AG04450 (cell line): Measurements from ENCODE around the gene BABAM2. TPM values are rescaled to one million over a fixed set of nuclear protein-coding genes. Genes with fewer than 3 reads are reported as not detected.

Experiments used
- CTCF ChIA-PET: fragments of 300-600, 350-600 bp; formaldehyde crosslinking; extraction: SDS; loops from one replicate; lab custom pipeline; 2022; ENCODE audit warnings: antibody characterized with exemption, inconsistent platforms; lab: Charles Lee
- POLR2A ChIA-PET: fragments of 350-600 bp; formaldehyde crosslinking; extraction: SDS; loops from one replicate; lab custom pipeline; 2021; ENCODE audit warnings: antibody characterized with exemption, inconsistent platforms; lab: Yijun Ruan, JAX
- DNase-seq: peaks from one replicate; pipeline ENCODE4 v3.0.0-alpha.2; 2011; ENCODE audit warnings: low read depth, low spot score
- H3K27ac ChIP-seq: one replicate; pipeline ENCODE4 v1.5.1; 2012; ENCODE audit warnings: low read depth, low read length, control low read depth
- H3K27me3 ChIP-seq: one replicate; pipeline ENCODE4 v1.6.0; 2012; ENCODE audit warnings: low read length; ENCODE audit not compliant: control insufficient read depth, insufficient read depth
- H3K4me3 ChIP-seq: 2 replicates; pipeline ENCODE4 v1.5.1; 2011; ENCODE audit warnings: mild to moderate bottlenecking, low read depth, low read length, control low read depth
- H3K9me3 ChIP-seq: 2 replicates; pipeline ENCODE4 v1.5.1; 2012; ENCODE audit warnings: low read length; ENCODE audit not compliant: control insufficient read depth, insufficient read depth
- polyA plus RNA-seq: library from polyadenylated mRNA; depleted of rRNA; stranded (reverse); fragments of >200 nt; gene quantifications from 2 replicates; pipeline ENCODE4 v1.2.3, GENCODE V29; 2011
- TF ChIP-seq, protein P1 (sequence below): IDR thresholded peaks from 2 replicates; pipeline ENCODE4 v1.5.1; 2011; ENCODE audit warnings: low read depth, low read length, control low read depth, inconsistent platforms

The BABAM2 gene
- polyA plus RNA-seq, 1 experiment: 44.5 TPM

DNA sequence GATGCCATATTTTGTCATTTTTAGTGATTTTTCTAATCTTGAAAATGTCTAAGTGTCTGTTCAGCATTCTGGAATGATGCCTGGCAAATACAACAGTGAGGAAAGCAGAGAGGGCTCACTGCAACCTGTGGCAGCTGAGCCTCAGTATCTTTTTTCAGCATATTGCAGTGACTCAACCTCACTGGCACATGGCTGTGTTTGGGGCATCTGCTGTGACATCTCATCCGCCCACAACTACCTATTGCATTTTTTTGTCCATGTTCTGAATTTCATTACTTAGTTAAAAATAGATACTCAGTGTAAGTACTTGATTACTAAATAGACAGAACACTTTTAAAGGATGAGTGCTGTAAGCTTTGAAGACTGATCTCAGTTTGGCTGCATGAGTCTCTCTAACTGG lies 10.7 kb downstream of the BABAM2 start:
- Histone ChIP-seq H3K9me3 (no peaks in the 10 kb centered on the region), H3K27me3 (no peaks in the 10 kb centered on the region), H3K4me3 (no peak overlapping the region), H3K27ac (no peak overlapping the region)
- DNase-seq: no peak
- CTCF ChIA-PET: interaction anchor here (0.5 kb wide), 1 partner anchor 11 kb away, joined by 4 read pairs; the partner anchor contains the start of genes BABAM2 and RBKS
- POLR2A ChIA-PET: no interaction called here
- TF ChIP-seq, protein P1, sequence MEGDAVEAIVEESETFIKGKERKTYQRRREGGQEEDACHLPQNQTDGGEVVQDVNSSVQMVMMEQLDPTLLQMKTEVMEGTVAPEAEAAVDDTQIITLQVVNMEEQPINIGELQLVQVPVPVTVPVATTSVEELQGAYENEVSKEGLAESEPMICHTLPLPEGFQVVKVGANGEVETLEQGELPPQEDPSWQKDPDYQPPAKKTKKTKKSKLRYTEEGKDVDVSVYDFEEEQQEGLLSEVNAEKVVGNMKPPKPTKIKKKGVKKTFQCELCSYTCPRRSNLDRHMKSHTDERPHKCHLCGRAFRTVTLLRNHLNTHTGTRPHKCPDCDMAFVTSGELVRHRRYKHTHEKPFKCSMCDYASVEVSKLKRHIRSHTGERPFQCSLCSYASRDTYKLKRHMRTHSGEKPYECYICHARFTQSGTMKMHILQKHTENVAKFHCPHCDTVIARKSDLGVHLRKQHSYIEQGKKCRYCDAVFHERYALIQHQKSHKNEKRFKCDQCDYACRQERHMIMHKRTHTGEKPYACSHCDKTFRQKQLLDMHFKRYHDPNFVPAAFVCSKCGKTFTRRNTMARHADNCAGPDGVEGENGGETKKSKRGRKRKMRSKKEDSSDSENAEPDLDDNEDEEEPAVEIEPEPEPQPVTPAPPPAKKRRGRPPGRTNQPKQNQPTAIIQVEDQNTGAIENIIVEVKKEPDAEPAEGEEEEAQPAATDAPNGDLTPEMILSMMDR: no peak

DNA sequence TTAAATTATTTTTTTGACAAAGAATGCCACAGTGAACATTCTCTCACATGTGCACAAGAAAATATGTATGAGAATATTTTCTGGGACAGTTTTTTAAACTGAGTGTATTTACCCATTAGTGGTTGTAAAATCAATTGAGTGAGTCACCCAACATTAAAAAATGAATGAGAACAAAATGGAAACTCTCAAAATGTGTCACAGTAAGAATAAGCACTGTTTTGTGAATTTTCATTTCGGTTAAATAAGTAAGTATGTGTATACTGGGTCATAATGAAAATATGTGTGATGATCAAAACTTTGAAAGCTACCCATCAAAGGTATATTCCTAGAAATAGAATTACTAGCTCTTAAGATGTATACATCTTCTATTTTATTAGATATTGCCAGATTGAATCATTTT lies 11.6 kb downstream of the BABAM2 start:
- POLR2A ChIA-PET: no interaction called here
- CTCF ChIA-PET: no interaction called here
- Histone ChIP-seq H3K27ac (no peak overlapping the region), H3K4me3 (no peak overlapping the region), H3K9me3 (no peaks in the 10 kb centered on the region), H3K27me3 (no peaks in the 10 kb centered on the region)
- no peak for DNase-seq
- TF ChIP-seq, protein P1: no peak

DNA sequence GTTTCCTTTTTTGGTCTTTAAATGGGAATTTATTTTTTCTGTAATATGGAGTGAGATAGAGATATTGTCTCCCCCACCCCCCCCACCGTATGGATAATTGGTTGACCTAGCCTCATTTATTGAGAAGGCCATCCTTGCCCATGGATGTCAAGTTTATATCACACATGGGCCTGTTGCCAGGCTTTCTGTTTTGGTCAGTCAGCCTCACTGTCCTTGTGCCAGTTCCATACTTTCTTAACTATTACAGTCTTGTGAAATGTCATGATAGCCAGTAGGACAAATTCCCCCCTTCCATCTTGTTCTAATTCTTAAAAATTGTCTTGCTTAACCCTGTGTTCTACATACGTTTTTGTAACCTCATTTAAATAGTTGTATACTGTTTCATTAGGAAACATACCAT lies 12.5 kb downstream of the BABAM2 start:
- CTCF ChIA-PET: no interaction called here
- no peak overlapping the region for H3K4me3 ChIP-seq
- no peak for DNase-seq
- TF ChIP-seq, protein P1: no peak
- no peaks in the 10 kb centered on the region for H3K9me3 ChIP-seq
- H3K27ac ChIP-seq: no peak overlapping the region
- no peaks in the 10 kb centered on the region for H3K27me3 ChIP-seq
- POLR2A ChIA-PET: no interaction called here

DNA sequence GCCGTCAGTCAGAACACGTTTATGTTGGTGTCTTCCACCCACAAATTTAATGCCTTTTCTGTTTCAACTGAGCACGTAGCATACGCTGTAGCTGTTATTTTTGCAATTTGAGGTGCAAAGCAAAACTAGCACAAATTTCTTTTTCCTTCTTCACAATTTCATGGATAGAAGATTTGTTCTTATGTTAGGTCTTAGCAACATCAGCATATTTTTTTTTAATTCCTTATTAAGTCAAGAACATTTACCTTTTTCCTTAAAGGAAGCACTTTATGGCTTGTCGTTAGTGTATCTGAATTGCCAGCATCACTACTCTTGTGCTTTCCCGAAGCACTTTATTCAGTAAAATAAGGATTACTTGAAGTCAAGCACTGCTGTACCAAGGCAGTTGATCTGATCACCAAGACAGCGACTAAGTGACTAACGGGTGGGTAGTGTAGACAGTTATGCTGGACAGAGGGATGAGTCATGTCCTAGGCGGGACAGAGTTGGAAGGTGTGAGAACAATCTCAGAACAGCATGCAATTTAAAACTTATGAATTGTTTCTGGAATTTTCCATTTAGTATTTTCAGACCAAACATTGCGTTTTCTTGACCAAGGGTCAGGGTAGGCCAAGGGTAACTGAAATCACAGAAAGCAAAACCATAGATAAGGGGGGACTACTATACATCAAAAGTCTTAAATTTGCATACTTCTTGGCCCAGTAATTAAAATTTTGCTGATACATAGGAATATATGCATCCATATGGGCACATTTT lies 13.3 kb downstream of the BABAM2 start:
- DNase-seq: no peak
- Histone ChIP-seq H3K4me3 (no peak overlapping the region), H3K27me3 (no peaks in the 10 kb centered on the region), H3K27ac (no peak overlapping the region), H3K9me3 (no peaks in the 10 kb centered on the region)
- TF ChIP-seq, protein P1: no peak
- ChIA-PET POLR2A (no interaction called here), CTCF (interaction anchor here (0.6 to 1.1 kb wide), 3 partner anchors 28 to 181 kb away, joined by 3 to 4 read pairs (median 3); no protein-coding TSS in a partner anchor)

DNA sequence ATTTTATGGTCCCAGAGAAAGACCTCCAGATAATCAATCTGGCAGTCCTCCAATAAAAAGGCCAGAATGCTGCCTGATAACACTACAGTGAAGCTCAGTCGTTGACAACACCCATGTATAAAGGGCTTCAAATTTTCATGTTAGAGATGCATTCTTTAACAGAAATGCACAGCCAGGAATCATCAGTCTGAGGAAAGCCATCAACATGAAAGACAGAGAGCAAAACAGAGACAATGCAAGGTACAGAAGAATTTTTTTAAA lies 13.8 kb downstream of the BABAM2 start:
- ChIA-PET POLR2A (no interaction called here), CTCF (interaction anchor here (0.6 to 1.1 kb wide), 3 partner anchors 27 to 181 kb away, joined by 3 to 4 read pairs (median 3); no protein-coding TSS in a partner anchor)
- no peak overlapping the region for H3K27ac ChIP-seq
- H3K27me3 ChIP-seq: no peaks in the 10 kb centered on the region
- no peaks in the 10 kb centered on the region for H3K9me3 ChIP-seq
- no peak for DNase-seq
- TF ChIP-seq, protein P1: no peak
- H3K4me3 ChIP-seq: no peak overlapping the region
